K562 (cell line): Measurements from ENCODE around the gene C6orf15. TPM values are rescaled to one million over a fixed set of nuclear protein-coding genes. Genes with fewer than 3 reads are reported as not detected.

Experiments used
- BCOR ChIP-seq: fragments of 450-650 bp; IDR thresholded peaks from 2 replicates; pipeline ENCODE4 v1.6.1; 2016
- CHD1 ChIP-seq: fragments of 200-600 bp; sonication (generic); IDR thresholded peaks from one replicate; pipeline ENCODE4 v1.6.1; 2012; ENCODE audit warnings: mild to moderate bottlenecking, moderate library complexity, low read length, inconsistent platforms
- DNMT1 ChIP-seq: fragments of 450-650 bp; IDR thresholded peaks from 2 replicates; pipeline ENCODE4 v1.6.1; 2016; ENCODE audit warnings: antibody characterized with exemption, mild to moderate bottlenecking
- ERF ChIP-seq: fragments of 450-650 bp; formaldehyde crosslinking; IDR thresholded peaks from 2 replicates; pipeline ENCODE4 v1.4.0; 2020; ENCODE audit warnings: mild to moderate bottlenecking, mixed read lengths
- GTF2E2 ChIP-seq: fragments of 200-800 bp; sonication (Bioruptor generic); IDR thresholded peaks from 2 replicates; pipeline ENCODE4 v1.6.1; 2016; ENCODE audit warnings: missing genetic modification characterization, missing compliant biosample characterization
- JUNB ChIP-seq: fragments of 450-650 bp; formaldehyde crosslinking; conservative IDR thresholded peaks from 2 replicates; pipeline ENCODE4 v1.4.0; 2020; ENCODE audit warnings: mild to moderate bottlenecking
- MAZ ChIP-seq, 2 experiments: fragments of 450-650 bp in 1 of 2; sonication (generic) in 1 of 2; formaldehyde crosslinking; IDR thresholded peaks in 1 of 2; conservative IDR thresholded peaks in 1 of 2; 2 replicates each; pipeline versions ENCODE4 v1.4.0 to v1.5.0; 2020; ENCODE audit warnings: mild to moderate bottlenecking in 1 of 2, missing genetic modification reagents in 1 of 2
- NBN ChIP-seq: fragments of 450-650 bp; IDR thresholded peaks from 2 replicates; pipeline ENCODE4 v1.6.1; 2016; ENCODE audit warnings: low read depth, mild to moderate bottlenecking
- NEUROD1 ChIP-seq: fragments of 150-350 bp; IDR thresholded peaks from 2 replicates; pipeline ENCODE4 v1.6.1; 2014; ENCODE audit warnings: borderline replicate concordance, low read length, low read depth; ENCODE audit not compliant: partially characterized antibody
- NR3C1 ChIP-seq: sonication (generic); formaldehyde crosslinking; IDR thresholded peaks from 2 replicates; pipeline ENCODE4 v1.8.1; 2022; ENCODE audit warnings: missing genetic modification reagents
- PYGO2 ChIP-seq: fragments of 450-650 bp; IDR thresholded peaks from 2 replicates; pipeline ENCODE4 v1.6.1; 2016; ENCODE audit warnings: mild to moderate bottlenecking, missing genetic modification characterization, moderate library complexity, missing compliant biosample characterization
- RB1 ChIP-seq: fragments of 450-650 bp; IDR thresholded peaks from 2 replicates; pipeline ENCODE4 v1.6.1; 2017; ENCODE audit warnings: low read depth, mild to moderate bottlenecking
- RBM22 ChIP-seq: fragments of 200-400 bp; formaldehyde crosslinking; IDR thresholded peaks from 2 replicates; pipeline ENCODE4 v1.6.1; 2018; ENCODE audit warnings: low read length, low read depth; ENCODE audit not compliant: poor library complexity, severe bottlenecking
- RCOR1 ChIP-seq, 2 experiments: IDR thresholded peaks; 2 replicates each; pipeline ENCODE4 v1.6.1; 2012; ENCODE audit warnings: low read depth in 2 of 2, low read length in 2 of 2, borderline replicate concordance in 1 of 2, improper control_type of control experiment in 1 of 2
- SMARCA4 ChIP-seq: fragments of 450-650 bp; IDR thresholded peaks from 2 replicates; pipeline ENCODE4 v1.6.1; 2016
- SRF ChIP-seq, 2 experiments: fragments of 250-450, 450-650 bp in 1 of 2; sonication (Bioruptor Pico) in 1 of 2; sonication (generic) in 1 of 2; formaldehyde crosslinking; IDR thresholded peaks; 2 replicates each; pipeline versions ENCODE4 v1.5.0 to v1.5.1; 2020 to 2022; ENCODE audit warnings: mild to moderate bottlenecking in 1 of 2, missing genetic modification reagents in 1 of 2
- TGIF2 ChIP-seq: sonication (generic); formaldehyde crosslinking; IDR thresholded peaks from 2 replicates; pipeline ENCODE4 v1.8.1; 2022; ENCODE audit warnings: mild to moderate bottlenecking, missing genetic modification reagents, moderate library complexity
- ZNF589 ChIP-seq: fragments of 200-800 bp; sonication (Bioruptor generic); IDR thresholded peaks from 2 replicates; pipeline ENCODE4 v1.6.1; 2016; ENCODE audit warnings: low read depth, missing genetic modification characterization, missing compliant biosample characterization
- ZNF668 ChIP-seq: fragments of 250-450 bp; sonication (Bioruptor Pico); IDR thresholded peaks from 2 replicates; pipeline ENCODE4 v1.8.0; 2022; ENCODE audit warnings: mild to moderate bottlenecking, inconsistent platforms
- polyA plus RNA-seq, 8 experiments: library from polyadenylated mRNA; depleted of rRNA in 4 of 8; stranded (reverse) in 5 of 8; unstranded in 3 of 8; fragments of >200 nt; fragmentation: Nextera tagmentation in 2 of 8; fragmentation: Illumina TruSeq in 1 of 8; extraction: Ambion mirVana in 2 of 8; extraction: Trizol in 1 of 8; gene quantifications; 2 replicates each; pipeline versions ENCODE4 v1.2.1 to v1.2.3, GENCODE V29; 2011 to 2014; ENCODE audit warnings: inconsistent platforms in 1 of 8, missing spikeins in 1 of 8
- total RNA-seq, 7 experiments: library from RNA; depleted of rRNA in 6 of 7; stranded (reverse); fragments of >200 nt in 6 of 7; fragmentation: Illumina TruSeq in 2 of 7; extraction: Trizol in 2 of 7; gene quantifications; 2 replicates each; pipeline versions ENCODE4 v1.2.1 to v1.2.3, GENCODE V29; 2011 to 2021; ENCODE audit warnings: low replicate concordance in 1 of 7
- TF ChIP-seq, protein P1 (sequence below): fragments of 250-450 bp; sonication (Bioruptor Pico); IDR thresholded peaks from 2 replicates; pipeline ENCODE4 v1.5.0; 2021
- TF ChIP-seq, protein P2 (sequence below): fragments of 450-650 bp; IDR thresholded peaks from 2 replicates; pipeline ENCODE4 v1.6.1; 2016; ENCODE audit warnings: missing biosample characterization, missing genetic modification characterization
- TF ChIP-seq, protein P3 (sequence below): sonication (generic); formaldehyde crosslinking; IDR thresholded peaks from 2 replicates; pipeline ENCODE4 v1.8.1; 2023; ENCODE audit warnings: mild to moderate bottlenecking, missing genetic modification reagents
- TF ChIP-seq, protein P4 (sequence below): fragments of 450-650 bp; IDR thresholded peaks from 2 replicates; pipeline ENCODE4 v1.7.1; 2018; ENCODE audit warnings: mild to moderate bottlenecking, low read depth; ENCODE audit not compliant: partially characterized antibody

The C6orf15 gene
- total and polyA plus RNA-seq, 9 of the 15 experiments (the other 6 are each of a cell fraction or from before 2014, with no cell fraction given): not detected

DNA sequence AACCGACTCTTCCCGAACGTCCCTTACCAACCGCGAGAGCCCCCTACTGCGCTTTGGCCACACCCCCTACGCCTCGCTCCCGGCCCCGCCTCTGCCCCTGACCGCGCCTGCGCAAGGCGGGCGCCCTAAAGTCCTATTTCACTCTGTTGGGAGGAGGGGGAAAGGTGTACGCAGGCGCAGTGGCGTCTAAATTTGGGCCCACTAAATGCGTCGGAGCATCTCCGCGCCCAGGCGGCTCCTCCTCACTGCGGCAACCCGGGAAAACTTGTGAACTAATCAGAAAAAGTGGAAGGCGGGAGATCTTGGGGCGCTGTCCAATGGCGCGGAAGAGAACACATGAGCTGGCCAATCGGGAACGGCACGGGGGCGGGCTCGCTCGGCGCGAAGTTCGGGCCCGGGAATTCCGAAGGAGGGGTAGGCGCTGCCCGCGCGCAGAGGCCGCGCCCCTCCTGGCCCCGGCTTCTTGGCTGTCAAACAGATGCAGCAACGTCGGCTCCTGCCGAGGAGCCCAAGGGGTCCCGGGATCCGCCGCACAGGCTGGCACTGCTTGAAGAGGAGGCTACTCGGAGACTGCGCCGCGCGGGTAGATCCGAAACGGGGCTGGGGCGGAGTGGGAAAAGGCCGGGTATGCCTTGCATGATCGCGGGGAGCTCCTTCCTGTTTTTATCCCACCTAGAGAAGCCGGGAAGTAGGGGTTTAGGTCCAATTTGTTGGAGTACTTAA is 45.9 kb upstream of the C6orf15 start, which contains the start of gene TCF19 (continued):
- peak; percentile 59 for TF ChIP-seq CHD1
- 0 out of 2 replicates have a peak, but pooled peaks have one; percentile 63 for TF ChIP-seq BCOR
- TF ChIP-seq PYGO2 (tag): no peak
- no peak; a peak in 1 of 4 replicates for TF ChIP-seq RCOR1 (IDR thresholded peaks at IDR 0.05; ENCODE audit: borderline replicate concordance in 1 of 2, low read depth in 2 of 2, low read length in 2 of 2)
- TF ChIP-seq DNMT1: no peak
- TF ChIP-seq NBN: no peak
- peak; percentile 98 for TF ChIP-seq RB1
- peak; percentile 87 to 94 for TF ChIP-seq MAZ (CRISPR knock-in tag; conservative IDR thresholded peaks at IDR 0.05 in 1 of 2, IDR thresholded peaks at IDR 0.05 in 1 of 2)
- TF ChIP-seq JUNB (CRISPR knock-in tag): no peak
- TF ChIP-seq, protein P1, sequence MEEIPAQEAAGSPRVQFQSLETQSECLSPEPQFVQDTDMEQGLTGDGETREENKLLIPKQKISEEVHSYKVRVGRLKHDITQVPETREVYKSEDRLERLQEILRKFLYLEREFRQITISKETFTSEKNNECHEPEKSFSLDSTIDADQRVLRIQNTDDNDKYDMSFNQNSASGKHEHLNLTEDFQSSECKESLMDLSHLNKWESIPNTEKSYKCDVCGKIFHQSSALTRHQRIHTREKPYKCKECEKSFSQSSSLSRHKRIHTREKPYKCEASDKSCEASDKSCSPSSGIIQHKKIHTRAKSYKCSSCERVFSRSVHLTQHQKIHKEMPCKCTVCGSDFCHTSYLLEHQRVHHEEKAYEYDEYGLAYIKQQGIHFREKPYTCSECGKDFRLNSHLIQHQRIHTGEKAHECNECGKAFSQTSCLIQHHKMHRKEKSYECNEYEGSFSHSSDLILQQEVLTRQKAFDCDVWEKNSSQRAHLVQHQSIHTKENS (CRISPR knock-in tag): no peak
- TF ChIP-seq SMARCA4: no peak
- no peak for TF ChIP-seq NR3C1
- TF ChIP-seq ERF (CRISPR knock-in tag): no peak
- TF ChIP-seq, protein P2, sequence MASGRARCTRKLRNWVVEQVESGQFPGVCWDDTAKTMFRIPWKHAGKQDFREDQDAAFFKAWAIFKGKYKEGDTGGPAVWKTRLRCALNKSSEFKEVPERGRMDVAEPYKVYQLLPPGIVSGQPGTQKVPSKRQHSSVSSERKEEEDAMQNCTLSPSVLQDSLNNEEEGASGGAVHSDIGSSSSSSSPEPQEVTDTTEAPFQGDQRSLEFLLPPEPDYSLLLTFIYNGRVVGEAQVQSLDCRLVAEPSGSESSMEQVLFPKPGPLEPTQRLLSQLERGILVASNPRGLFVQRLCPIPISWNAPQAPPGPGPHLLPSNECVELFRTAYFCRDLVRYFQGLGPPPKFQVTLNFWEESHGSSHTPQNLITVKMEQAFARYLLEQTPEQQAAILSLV (tag): no peak
- TF ChIP-seq, protein P3, sequence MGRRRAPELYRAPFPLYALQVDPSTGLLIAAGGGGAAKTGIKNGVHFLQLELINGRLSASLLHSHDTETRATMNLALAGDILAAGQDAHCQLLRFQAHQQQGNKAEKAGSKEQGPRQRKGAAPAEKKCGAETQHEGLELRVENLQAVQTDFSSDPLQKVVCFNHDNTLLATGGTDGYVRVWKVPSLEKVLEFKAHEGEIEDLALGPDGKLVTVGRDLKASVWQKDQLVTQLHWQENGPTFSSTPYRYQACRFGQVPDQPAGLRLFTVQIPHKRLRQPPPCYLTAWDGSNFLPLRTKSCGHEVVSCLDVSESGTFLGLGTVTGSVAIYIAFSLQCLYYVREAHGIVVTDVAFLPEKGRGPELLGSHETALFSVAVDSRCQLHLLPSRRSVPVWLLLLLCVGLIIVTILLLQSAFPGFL (CRISPR knock-in tag): no peak
- TF ChIP-seq, protein P4, sequence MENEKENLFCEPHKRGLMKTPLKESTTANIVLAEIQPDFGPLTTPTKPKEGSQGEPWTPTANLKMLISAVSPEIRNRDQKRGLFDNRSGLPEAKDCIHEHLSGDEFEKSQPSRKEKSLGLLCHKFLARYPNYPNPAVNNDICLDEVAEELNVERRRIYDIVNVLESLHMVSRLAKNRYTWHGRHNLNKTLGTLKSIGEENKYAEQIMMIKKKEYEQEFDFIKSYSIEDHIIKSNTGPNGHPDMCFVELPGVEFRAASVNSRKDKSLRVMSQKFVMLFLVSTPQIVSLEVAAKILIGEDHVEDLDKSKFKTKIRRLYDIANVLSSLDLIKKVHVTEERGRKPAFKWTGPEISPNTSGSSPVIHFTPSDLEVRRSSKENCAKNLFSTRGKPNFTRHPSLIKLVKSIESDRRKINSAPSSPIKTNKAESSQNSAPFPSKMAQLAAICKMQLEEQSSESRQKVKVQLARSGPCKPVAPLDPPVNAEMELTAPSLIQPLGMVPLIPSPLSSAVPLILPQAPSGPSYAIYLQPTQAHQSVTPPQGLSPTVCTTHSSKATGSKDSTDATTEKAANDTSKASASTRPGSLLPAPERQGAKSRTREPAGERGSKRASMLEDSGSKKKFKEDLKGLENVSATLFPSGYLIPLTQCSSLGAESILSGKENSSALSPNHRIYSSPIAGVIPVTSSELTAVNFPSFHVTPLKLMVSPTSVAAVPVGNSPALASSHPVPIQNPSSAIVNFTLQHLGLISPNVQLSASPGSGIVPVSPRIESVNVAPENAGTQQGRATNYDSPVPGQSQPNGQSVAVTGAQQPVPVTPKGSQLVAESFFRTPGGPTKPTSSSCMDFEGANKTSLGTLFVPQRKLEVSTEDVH: peak; percentile 96
- TF ChIP-seq NEUROD1: peak; percentile 98
- no peak for TF ChIP-seq ZNF589 (CRISPR knock-in tag)
- TF ChIP-seq ZNF668 (CRISPR knock-in tag): 0 out of 2 replicates have a peak, but pooled peaks have one; percentile 25
- TF ChIP-seq TGIF2 (CRISPR knock-in tag): peak; percentile 83; the same call in 1 of the 2 replicates
- no peak for TF ChIP-seq RBM22
- peak in 1 of 2 experiments; percentile 71; a peak in 2 of 4 replicates for TF ChIP-seq SRF (CRISPR knock-in tag; IDR thresholded peaks at IDR 0.05)
- no peak for TF ChIP-seq GTF2E2
